PFSK-1 (cell line): Measurements from ENCODE around the gene TRPM3.

Source experiments
- SIN3A ChIP-seq: IDR thresholded peaks from 2 replicates; pipeline ENCODE4 v1.6.1; 2012; ENCODE audit warnings: mild to moderate bottlenecking, low read length, moderate library complexity, borderline replicate concordance; ENCODE audit not compliant: insufficient read depth
- TAF1 ChIP-seq: IDR thresholded peaks from 2 replicates; pipeline ENCODE4 v1.6.1; 2012; ENCODE audit warnings: low read length, control low read depth, borderline replicate concordance; ENCODE audit not compliant: insufficient read depth

GRCh38 chr9:70641031-70641430, 480.4 kb downstream of the TRPM3 start:
- no peak for TF ChIP-seq TAF1
- no peak for TF ChIP-seq SIN3A
